SJSA1 (cell line): ENCODE results near the gene IQCE. TPM values are rescaled to one million over a fixed set of nuclear protein-coding genes. Genes with fewer than 3 reads are reported as not detected.

Source experiments
- DNase-seq, 2 experiments: peaks; one replicate each; pipeline ENCODE4 v3.0.0-alpha.2; 2015 to 2020; ENCODE audit warnings: low spot score in 2 of 2, low read depth in 1 of 2
- H3K27ac ChIP-seq: fragments of 250-450 bp; sonication (Bioruptor Pico); 2 replicates; pipeline ENCODE4 v1.5.1; 2020; ENCODE audit warnings: mild to moderate bottlenecking, moderate library complexity
- H3K27me3 ChIP-seq: fragments of 250-450 bp; sonication (Bioruptor Pico); replicated peaks from 2 replicates; pipeline ENCODE4 v1.5.1; 2020; ENCODE audit warnings: mild to moderate bottlenecking, moderate library complexity
- H3K36me3 ChIP-seq: fragments of 250-450 bp; sonication (Bioruptor Pico); 2 replicates; pipeline ENCODE4 v1.5.1; 2020; ENCODE audit warnings: mild to moderate bottlenecking
- H3K4me1 ChIP-seq: fragments of 250-450 bp; sonication (Bioruptor Pico); replicated peaks from 2 replicates; pipeline ENCODE4 v1.6.1; 2021; ENCODE audit warnings: mild to moderate bottlenecking
- H3K4me3 ChIP-seq: fragments of 250-450 bp; sonication (Bioruptor Pico); 2 replicates; pipeline ENCODE4 v1.5.1; 2020; ENCODE audit warnings: mild to moderate bottlenecking
- H3K9me3 ChIP-seq: fragments of 250-450 bp; sonication (Bioruptor Pico); replicated peaks from 2 replicates; pipeline ENCODE4 v1.5.1; 2020; ENCODE audit warnings: mild to moderate bottlenecking
- total RNA-seq: library from RNA; depleted of rRNA; stranded (reverse); fragments of >200 nt; shearing (Covaris generic); gene quantifications from 2 replicates; pipeline ENCODE4 v1.2.3, GENCODE V29; 2014

Gene IQCE
- total RNA-seq, 1 experiment from 2014 or later = 10.9 TPM

- H3K4me1 ChIP-seq = peaks cover 2% of the 10 kb centered on the region
- H3K9me3 ChIP-seq = no peaks in the 10 kb centered on the region
- no peak overlapping the region for H3K27ac ChIP-seq
- no peak overlapping the region for H3K4me3 ChIP-seq
- no peaks in the 10 kb centered on the region for H3K36me3 ChIP-seq
- no peaks in the 10 kb centered on the region for H3K27me3 ChIP-seq
- DNase-seq = no peak
Observed at GRCh38 chr7:2566890-2567678, 8.3 kb downstream of the IQCE start.

- Histone ChIP-seq H3K9me3 (no peaks in the 10 kb centered on the region), H3K36me3 (no peaks in the 10 kb centered on the region), H3K4me3 (no peak overlapping the region), H3K27me3 (no peaks in the 10 kb centered on the region), H3K27ac (no peak overlapping the region), H3K4me1 (peaks cover 8% of the 10 kb centered on the region)
- no peak for DNase-seq
Observed at GRCh38 chr7:2567679-2568278, 9.0 kb downstream of the IQCE start.

- Histone ChIP-seq H3K27ac (no peak overlapping the region), H3K27me3 (no peaks in the 10 kb centered on the region), H3K4me1 (peaks cover 16% of the 10 kb centered on the region), H3K9me3 (no peaks in the 10 kb centered on the region), H3K4me3 (no peak overlapping the region), H3K36me3 (no peaks in the 10 kb centered on the region)
- DNase-seq = no peak
Observed at GRCh38 chr7:2568521-2569223, 9.9 kb downstream of the IQCE start.

GRCh38 chr7:2569421-2569820 lies 10.6 kb downstream of the IQCE start:
- Histone ChIP-seq H3K4me3 (no peak overlapping the region), H3K4me1 (peaks cover 16% of the 10 kb centered on the region), H3K27me3 (no peaks in the 10 kb centered on the region), H3K36me3 (no peaks in the 10 kb centered on the region), H3K9me3 (no peaks in the 10 kb centered on the region), H3K27ac (no peak overlapping the region)
- DNase-seq = no peak

- peaks cover 16% of the 10 kb centered on the region for H3K4me1 ChIP-seq
- no peaks in the 10 kb centered on the region for H3K36me3 ChIP-seq
- H3K4me3 ChIP-seq = no peak overlapping the region
- no peaks in the 10 kb centered on the region for H3K27me3 ChIP-seq
- no peak for DNase-seq
- H3K27ac ChIP-seq = no peak overlapping the region
- no peaks in the 10 kb centered on the region for H3K9me3 ChIP-seq
Observed at GRCh38 chr7:2570021-2570420, 11.2 kb downstream of the IQCE start.

GRCh38 chr7:2571409-2571808 lies 12.6 kb downstream of the IQCE start:
- Histone ChIP-seq H3K27me3 (no peaks in the 10 kb centered on the region), H3K4me3 (no peak overlapping the region), H3K9me3 (no peaks in the 10 kb centered on the region), H3K4me1 (peaks cover 16% of the 10 kb centered on the region), H3K36me3 (no peaks in the 10 kb centered on the region), H3K27ac (no peak overlapping the region)
- no peak for DNase-seq

- no peak overlapping the region for H3K27ac ChIP-seq
- DNase-seq = peak in 1 of 2 experiments; percentile 12
- peaks cover 16% of the 10 kb centered on the region for H3K4me1 ChIP-seq
- no peaks in the 10 kb centered on the region for H3K36me3 ChIP-seq
- H3K27me3 ChIP-seq = no peaks in the 10 kb centered on the region
- H3K9me3 ChIP-seq = no peaks in the 10 kb centered on the region
- H3K4me3 ChIP-seq = no peak overlapping the region
Observed at GRCh38 chr7:2572101-2572842, 13.5 kb downstream of the IQCE start.

GRCh38 chr7:2573761-2574160 lies 15.0 kb downstream of the IQCE start:
- H3K4me3 ChIP-seq = no peak overlapping the region
- no peaks in the 10 kb centered on the region for H3K9me3 ChIP-seq
- H3K4me1 ChIP-seq = peaks cover 16% of the 10 kb centered on the region
- no peak for DNase-seq
- no peaks in the 10 kb centered on the region for H3K36me3 ChIP-seq
- no peak overlapping the region for H3K27ac ChIP-seq
- no peaks in the 10 kb centered on the region for H3K27me3 ChIP-seq

- no peaks in the 10 kb centered on the region for H3K27me3 ChIP-seq
- no peak overlapping the region for H3K4me3 ChIP-seq
- no peaks in the 10 kb centered on the region for H3K9me3 ChIP-seq
- no peaks in the 10 kb centered on the region for H3K36me3 ChIP-seq
- H3K4me1 ChIP-seq = peaks cover 16% of the 10 kb centered on the region
- H3K27ac ChIP-seq = no peak overlapping the region
- DNase-seq = no peak
Observed at GRCh38 chr7:2575046-2575732, 16.4 kb downstream of the IQCE start.

GRCh38 chr7:2575733-2576340 lies 17.1 kb downstream of the IQCE start:
- Histone ChIP-seq H3K4me1 (peaks cover 16% of the 10 kb centered on the region), H3K36me3 (no peaks in the 10 kb centered on the region), H3K27ac (no peak overlapping the region), H3K27me3 (no peaks in the 10 kb centered on the region), H3K9me3 (no peaks in the 10 kb centered on the region), H3K4me3 (no peak overlapping the region)
- DNase-seq = no peak

GRCh38 chr7:2576742-2577491 lies 18.1 kb downstream of the IQCE start:
- Histone ChIP-seq H3K27ac (no peak overlapping the region), H3K4me3 (no peak overlapping the region), H3K9me3 (no peaks in the 10 kb centered on the region), H3K36me3 (no peaks in the 10 kb centered on the region), H3K27me3 (no peaks in the 10 kb centered on the region), H3K4me1 (peaks cover 15% of the 10 kb centered on the region)
- no peak for DNase-seq

- Histone ChIP-seq H3K9me3 (no peaks in the 10 kb centered on the region), H3K4me1 (peaks cover 4% of the 10 kb centered on the region), H3K36me3 (no peaks in the 10 kb centered on the region), H3K4me3 (no peak overlapping the region), H3K27ac (no peak overlapping the region), H3K27me3 (no peaks in the 10 kb centered on the region)
- no peak for DNase-seq
Observed at GRCh38 chr7:2577914-2578680, 19.3 kb downstream of the IQCE start.
